VCaP (cell line): ENCODE measurements around the gene DNMT3A.

ENCODE experiments used
- H3K27ac ChIP-seq: fragments of 450-650 bp; 2 replicates; pipeline ENCODE4 v1.5.1; 2017
- TF ChIP-seq, protein P1 (sequence below): fragments of 450-650 bp; conservative IDR thresholded peaks from 2 replicates; pipeline ENCODE4 v1.5.1; 2017; ENCODE audit warnings: mild to moderate bottlenecking, moderate library complexity

DNMT3A gene

DNA sequence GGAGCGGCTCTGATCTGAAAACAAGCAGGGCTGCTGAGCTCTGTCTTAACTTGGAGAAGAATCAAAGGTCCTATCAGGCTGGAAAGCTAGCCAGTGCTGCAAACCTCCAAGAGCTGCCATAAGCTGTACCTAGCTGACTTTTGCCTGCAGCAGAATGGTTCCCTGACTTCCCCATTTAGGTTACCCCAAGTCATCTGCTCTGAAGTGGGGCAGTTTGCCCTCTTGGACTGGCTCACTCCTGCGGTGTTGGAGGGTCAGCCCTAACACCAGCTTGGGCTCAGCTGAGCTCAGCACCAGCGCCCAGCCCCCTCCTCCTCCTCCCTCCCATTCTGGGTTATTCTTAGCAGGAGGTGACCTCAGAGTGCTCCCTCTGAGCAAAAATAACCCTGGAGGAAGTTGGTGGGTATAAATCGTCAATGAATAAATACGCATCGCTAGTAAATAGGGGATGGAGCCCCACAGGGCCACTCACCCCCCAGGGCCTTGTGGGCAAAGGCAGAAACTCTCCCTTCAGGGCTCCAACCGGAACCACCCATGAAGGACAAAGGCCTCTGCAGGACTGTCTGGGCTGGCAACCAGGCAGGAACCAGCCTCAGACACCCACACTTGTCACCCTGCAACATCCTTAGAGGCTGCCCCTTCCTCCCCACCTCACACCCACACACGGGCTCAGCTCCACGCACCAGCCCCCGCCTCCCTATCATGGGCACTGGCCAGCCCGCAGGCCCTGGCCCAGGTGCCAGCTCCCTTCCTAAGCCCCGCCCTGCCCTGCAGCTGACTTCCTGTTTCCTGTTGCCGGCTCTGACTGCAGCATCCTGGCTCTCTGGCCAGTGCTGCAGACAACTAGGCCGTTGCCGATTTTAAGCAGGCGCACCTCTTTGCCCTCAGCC lies 46.9 kb downstream of the DNMT3A start:
- peak overlapping the region; percentile 69 for H3K27ac ChIP-seq
- TF ChIP-seq, protein P1, sequence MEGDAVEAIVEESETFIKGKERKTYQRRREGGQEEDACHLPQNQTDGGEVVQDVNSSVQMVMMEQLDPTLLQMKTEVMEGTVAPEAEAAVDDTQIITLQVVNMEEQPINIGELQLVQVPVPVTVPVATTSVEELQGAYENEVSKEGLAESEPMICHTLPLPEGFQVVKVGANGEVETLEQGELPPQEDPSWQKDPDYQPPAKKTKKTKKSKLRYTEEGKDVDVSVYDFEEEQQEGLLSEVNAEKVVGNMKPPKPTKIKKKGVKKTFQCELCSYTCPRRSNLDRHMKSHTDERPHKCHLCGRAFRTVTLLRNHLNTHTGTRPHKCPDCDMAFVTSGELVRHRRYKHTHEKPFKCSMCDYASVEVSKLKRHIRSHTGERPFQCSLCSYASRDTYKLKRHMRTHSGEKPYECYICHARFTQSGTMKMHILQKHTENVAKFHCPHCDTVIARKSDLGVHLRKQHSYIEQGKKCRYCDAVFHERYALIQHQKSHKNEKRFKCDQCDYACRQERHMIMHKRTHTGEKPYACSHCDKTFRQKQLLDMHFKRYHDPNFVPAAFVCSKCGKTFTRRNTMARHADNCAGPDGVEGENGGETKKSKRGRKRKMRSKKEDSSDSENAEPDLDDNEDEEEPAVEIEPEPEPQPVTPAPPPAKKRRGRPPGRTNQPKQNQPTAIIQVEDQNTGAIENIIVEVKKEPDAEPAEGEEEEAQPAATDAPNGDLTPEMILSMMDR: no peak

DNA sequence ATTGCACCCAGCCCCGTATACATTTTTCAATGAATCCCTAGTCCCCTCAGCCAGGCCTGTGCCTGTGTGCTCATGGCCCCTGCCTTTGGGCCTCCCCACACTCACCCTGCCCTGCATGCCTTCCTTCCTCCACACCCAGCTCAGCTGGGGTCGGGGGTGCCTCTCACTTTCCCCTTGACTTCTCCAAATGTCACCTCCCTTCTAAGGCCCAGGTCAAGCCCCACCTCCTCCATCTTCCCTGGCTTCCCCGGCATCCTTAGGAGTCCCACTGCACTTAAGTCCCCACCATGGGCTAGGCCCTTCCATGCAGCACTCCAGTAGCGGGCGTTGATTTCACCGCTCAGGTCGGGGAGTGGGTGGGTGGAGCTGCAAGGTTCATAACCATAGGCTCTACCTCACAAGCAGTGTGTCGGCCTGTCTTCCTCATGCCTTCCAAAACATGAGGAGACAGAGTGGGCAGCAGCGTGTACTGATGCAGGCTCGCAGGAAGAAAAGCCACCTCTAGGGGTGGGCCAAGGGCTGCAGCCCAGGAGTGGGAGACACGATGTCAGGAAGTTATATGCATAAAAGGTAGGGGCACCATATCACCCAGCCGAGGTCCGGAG lies 47.7 kb downstream of the DNMT3A start:
- TF ChIP-seq, protein P1: no peak

DNA sequence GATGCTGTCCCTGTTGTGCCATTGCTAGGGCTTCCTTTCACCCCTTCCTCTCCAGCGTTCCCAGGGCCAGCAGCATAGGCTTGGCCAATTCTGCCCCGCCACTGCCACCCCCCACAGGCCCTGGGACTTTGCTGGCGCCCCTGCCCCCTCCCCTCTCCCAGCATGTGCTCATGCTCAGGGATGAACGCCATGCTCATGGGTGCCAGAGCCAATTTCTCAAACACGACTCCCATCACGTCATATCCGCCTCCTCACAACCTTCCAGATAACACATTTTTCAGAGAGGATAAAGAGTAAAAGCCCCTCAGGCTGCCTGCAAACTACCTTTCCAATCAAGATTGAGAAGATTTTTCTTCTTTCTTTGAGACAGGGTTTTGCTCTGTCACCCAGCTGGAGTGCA lies 48.6 kb downstream of the DNMT3A start:
- no peak overlapping the region for H3K27ac ChIP-seq
- TF ChIP-seq, protein P1: no peak

More for the DNA sequence above, 47.7 kb downstream of the DNMT3A start:
- no peak overlapping the region; the same call in 1 of the 2 replicates for H3K27ac ChIP-seq

DNA sequence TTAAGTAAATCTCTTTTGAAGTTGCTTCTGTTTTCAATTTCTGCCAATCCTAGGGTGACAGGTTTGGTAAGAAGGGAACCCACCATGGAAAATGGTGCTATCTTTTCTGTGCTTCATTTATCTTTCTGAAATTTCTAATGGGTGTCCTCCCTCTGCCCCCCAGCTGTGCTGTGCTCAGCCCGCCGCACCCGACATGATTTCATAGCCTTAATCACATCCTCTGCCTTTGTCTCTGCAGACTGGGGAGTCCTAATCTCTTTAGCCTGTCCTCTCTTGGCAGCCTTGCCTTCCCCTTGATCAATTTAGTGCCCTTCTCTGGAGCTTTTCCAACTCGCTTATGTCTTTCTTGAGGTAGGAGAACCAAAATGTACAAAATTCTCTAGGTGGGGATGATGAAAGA lies 49.3 kb downstream of the DNMT3A start:
- TF ChIP-seq, protein P1: no peak
- no peak overlapping the region for H3K27ac ChIP-seq

DNA sequence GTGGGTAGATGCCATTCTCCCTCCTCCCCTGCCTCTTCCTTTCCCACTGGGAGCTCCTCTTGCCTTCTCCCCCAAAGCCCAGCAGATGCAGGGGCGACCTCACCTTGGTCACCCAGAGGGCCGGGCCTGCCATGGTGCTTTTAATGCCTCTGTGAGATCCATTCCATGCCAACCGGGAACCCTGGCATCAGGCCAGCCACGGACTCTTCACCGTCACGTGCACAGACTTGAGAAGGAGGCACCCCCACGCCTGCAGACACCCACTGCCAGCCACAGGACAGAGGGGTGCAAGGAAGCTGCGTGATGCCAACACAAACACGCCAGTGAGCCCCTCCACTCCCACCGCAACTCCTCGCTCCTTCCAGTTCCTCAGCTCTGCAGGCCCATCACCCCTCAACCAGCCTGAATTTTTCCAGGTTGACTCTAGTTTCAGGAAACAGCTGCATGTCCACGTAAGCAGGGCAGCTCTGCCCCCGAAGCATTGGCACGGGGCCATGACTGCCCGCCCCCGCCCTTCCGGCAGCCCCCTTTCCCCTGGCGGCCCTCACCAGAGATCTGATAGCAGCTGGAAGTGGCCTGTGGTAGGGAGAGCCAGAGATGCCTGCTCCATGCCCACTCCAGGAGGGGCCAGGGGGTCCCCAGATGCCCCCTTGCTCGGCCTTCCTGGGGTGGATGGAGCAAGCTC lies 50.8 kb downstream of the DNMT3A start:
- TF ChIP-seq, protein P1: no peak
- no peak overlapping the region for H3K27ac ChIP-seq

DNA sequence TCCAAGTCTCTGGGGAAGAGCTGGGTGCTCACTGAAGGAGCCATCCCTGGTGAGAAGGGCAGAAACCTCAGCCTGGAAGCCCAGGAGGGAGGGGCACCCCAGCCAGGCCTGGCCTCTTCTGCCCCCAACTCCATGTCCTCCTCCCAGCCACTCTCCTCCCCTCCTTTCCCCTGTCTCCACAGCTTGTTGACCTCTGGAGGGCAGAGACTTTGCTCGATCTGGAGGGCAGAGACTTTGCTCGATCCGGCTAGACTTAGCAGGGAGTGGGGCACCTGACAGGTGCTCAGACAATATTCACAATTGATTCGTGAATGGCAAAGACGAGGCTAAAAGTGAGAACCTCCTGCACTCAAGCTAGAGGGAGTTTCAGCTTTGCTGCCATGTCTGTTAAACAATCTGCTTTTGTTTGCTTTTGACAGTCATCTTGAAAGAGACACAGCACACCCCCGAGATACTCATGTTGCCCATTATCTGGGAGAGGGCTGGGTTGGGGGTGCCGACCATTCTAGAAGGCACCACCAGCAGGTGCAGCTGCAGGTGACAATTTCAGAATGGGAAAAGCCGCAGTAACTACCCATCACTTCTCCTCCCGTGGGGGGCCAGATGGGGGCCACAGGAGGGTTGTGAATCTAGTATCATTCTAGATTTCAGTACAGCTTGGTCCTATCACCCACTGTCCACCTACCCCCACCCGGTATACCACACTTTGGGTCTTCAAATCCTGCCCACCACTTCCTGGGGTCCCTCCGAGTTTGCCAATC lies 54.8 kb downstream of the DNMT3A start:
- TF ChIP-seq, protein P1: no peak
- no peak overlapping the region for H3K27ac ChIP-seq
